Measurements from ENCODE around the gene PLB1. TPM values are rescaled to one million over a fixed set of nuclear protein-coding genes. Genes with fewer than 3 reads are reported as not detected.

PLB1 gene
- total and polyA plus RNA-seq, 12 donors: 1.0 to 51.1 (median 8.3) TPM

GRCh38 chr2:28530782-28531181 lies 34.9 kb downstream of the PLB1 start:
- TF ChIP-seq POLR2A (IDR thresholded peaks at IDR 0.05): no peak
- TF ChIP-seq CTCF (IDR thresholded peaks at IDR 0.05): no peak
- Histone ChIP-seq H3K27ac (no peak overlapping the region), H3K4me3 (no peak overlapping the region), H3K27me3 (no peaks in the 10 kb centered on the region), H3K9me3 (replicated peaks in 1 of 3) (no peaks in the 10 kb centered on the region), H3K36me3 (replicated peaks in 1 of 2) (no peaks in the 10 kb centered on the region), H3K4me1 (replicated peaks in 1 of 2) (no peaks in the 10 kb centered on the region)
- 75 to 85% (median 82%) methylated on average over 3 of the region's 3 CpGs for WGBS, 4 donors
- no peak for DNase-seq
- intact Hi-C loops (cut with DNase I): no loop called here

GRCh38 chr2:28532399-28532798 lies 36.5 kb downstream of the PLB1 start:
- no peaks in the 10 kb centered on the region for H3K4me1 ChIP-seq (replicated peaks in 1 of 2)
- 83 to 85% (median 85%) methylated on average over 5 of the region's 5 CpGs for WGBS, 4 donors
- no peak for TF ChIP-seq CTCF (IDR thresholded peaks at IDR 0.05)
- no peak for TF ChIP-seq POLR2A (IDR thresholded peaks at IDR 0.05)
- no peak overlapping the region for H3K27ac ChIP-seq
- no peak for DNase-seq
- no peaks in the 10 kb centered on the region for H3K36me3 ChIP-seq (replicated peaks in 1 of 2)
- no peaks in the 10 kb centered on the region for H3K9me3 ChIP-seq (replicated peaks in 1 of 3)
- no peaks in the 10 kb centered on the region for H3K27me3 ChIP-seq
- intact Hi-C loops (cut with DNase I): no loop called here
- no peak overlapping the region for H3K4me3 ChIP-seq

- Histone ChIP-seq H3K9me3 (replicated peaks in 1 of 3) (no peaks in the 10 kb centered on the region), H3K36me3 (replicated peaks in 1 of 2) (no peaks in the 10 kb centered on the region), H3K27ac (no peak overlapping the region), H3K4me1 (replicated peaks in 1 of 2) (no peaks in the 10 kb centered on the region), H3K27me3 (no peaks in the 10 kb centered on the region), H3K4me3 (no peak overlapping the region)
- no peak for DNase-seq
- WGBS, 4 donors: 81 to 87% (median 84%) methylated on average over 6 of the region's 6 CpGs
- intact Hi-C loops (cut with DNase I): no loop called here
- TF ChIP-seq POLR2A (IDR thresholded peaks at IDR 0.05) (no peak), CTCF (IDR thresholded peaks at IDR 0.05) (no peak)
Observed at GRCh38 chr2:28533044-28533680, 37.3 kb downstream of the PLB1 start.

GRCh38 chr2:28534817-28535216 lies 39.0 kb downstream of the PLB1 start:
- TF ChIP-seq POLR2A (IDR thresholded peaks at IDR 0.05) (no peak), CTCF (IDR thresholded peaks at IDR 0.05) (no peak)
- no peak overlapping the region for H3K27ac ChIP-seq
- no peaks in the 10 kb centered on the region for H3K9me3 ChIP-seq (replicated peaks in 1 of 3)
- no peak overlapping the region for H3K4me3 ChIP-seq
- intact Hi-C loops (cut with DNase I): no loop called here
- no peak for DNase-seq
- H3K36me3 ChIP-seq (replicated peaks in 1 of 2): no peaks in the 10 kb centered on the region
- 86 to 96% (median 93%) methylated on average over 2 of the region's 2 CpGs for WGBS, 4 donors
- H3K27me3 ChIP-seq: no peaks in the 10 kb centered on the region
- H3K4me1 ChIP-seq (replicated peaks in 1 of 2): no peaks in the 10 kb centered on the region

Data from adrenal gland (tissue), 12 donors.